Bone marrow (tissue), 2 donors: ENCODE measurements around the gene GLTPD2.

Experiments
- DNase-seq, 2 donors: peaks; one replicate each; lab custom pipeline; 2025; lab: John Stamatoyannopoulos, UW

GLTPD2 gene

GRCh38 chr17:4788807-4789700 lies at the start of gene GLTPD2:
GLTPD2 (plus strand) TSS chr17:4788964; CDS start chr17:4789012, 48 bp downstream.
- no peak for DNase-seq

DNA sequence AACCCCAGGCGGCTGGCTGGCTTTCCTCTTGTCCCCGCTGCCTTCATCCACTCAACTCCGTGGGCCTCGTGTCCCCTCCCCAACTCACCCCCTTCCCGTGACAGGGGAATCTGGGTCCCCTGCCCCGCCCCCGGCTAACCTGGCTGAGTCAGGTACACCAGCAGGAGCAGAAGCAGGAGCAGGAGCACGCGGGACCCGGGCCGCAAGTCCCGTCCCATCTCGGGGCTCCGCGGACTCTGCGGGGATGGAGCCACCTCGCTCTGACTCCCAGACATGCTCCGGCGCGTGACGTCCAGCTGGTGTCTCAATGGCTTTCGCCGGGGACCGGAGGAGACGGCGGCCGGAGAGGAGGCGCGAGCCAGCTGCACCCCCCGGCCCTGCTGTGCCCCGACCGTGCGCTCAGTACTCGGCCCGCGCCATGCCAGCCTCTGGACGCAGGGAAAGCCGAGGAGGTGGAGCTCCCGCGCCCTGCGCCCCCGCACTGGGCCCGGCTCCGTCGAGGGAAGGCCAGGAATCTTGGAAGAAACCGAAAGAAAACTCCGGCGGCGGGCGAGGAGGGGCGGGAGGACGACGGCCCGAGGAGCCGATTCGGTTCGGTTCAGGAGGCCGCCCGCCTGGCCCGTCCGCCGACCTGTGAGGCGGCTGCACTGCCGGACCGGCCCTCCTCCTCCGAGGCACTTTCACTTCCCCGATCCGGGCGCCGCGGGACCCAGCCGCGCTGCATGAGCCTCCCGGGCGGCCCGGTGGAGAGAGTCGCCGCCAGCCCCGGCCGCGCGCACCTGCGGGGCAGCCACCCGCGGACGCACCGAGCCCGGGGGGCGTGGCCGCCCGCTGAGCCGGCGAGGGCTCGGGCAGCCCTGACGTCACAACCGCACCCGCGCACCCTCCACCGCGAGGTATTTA lies 49.4 kb upstream of the GLTPD2 start, which contains the start of the genes CXCL16 and ZMYND15:
Gene CXCL16 (minus strand): TSS at position 807 of the 903 bp plus-strand sequence. CDS start 589 bp downstream, at position 218.
Gene ZMYND15 (plus strand): TSS at position 712 of the 903 bp plus-strand sequence. CDS start 716 bp downstream, outside the sequence.
- DNase-seq = peak in 1 of 2 donors; percentile 63

DNA sequence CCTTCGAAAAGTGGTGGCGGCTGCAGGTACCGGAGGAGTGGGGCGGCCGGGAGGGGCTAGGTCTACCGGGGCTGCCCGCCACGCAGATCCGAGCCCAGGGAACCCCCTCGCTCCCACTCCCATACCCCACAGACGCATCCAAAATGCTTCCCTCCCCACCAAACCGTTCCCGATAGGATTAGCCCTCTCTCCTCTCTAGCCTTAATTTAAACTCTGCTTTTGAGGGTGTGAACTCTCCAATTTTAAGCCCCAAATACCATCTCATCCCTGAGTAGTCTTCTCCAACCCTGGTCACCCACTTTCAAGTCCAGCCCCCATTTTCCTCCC lies 48.8 kb upstream of the GLTPD2 start:
- no peak for DNase-seq

- no peak for DNase-seq
These were observed 48.2 kb upstream of the GLTPD2 start for GRCh38 chr17:4740584-4740983.

GRCh38 chr17:4741544-4741943 lies 47.2 kb upstream of the GLTPD2 start:
- no peak for DNase-seq

DNA sequence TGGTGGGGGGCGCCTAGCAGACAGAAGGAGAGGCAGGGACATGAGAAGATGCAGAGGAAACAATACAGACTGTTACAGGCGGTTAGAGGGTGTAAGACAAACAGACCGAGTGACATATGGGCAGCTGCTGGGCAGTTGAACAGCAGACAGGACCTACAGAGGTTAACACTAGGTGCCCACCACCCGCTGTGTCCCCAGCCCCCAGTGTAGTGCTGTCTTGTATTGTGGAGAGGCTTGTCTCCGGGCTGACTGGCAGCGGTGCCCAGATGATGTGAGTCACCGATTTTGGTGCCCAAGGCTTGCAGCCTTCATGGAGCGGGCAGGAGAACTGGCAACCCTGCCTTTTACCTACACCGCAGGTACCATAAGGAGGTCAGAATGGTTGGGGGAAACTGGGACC lies 46.6 kb upstream of the GLTPD2 start:
- DNase-seq = no peak

DNA sequence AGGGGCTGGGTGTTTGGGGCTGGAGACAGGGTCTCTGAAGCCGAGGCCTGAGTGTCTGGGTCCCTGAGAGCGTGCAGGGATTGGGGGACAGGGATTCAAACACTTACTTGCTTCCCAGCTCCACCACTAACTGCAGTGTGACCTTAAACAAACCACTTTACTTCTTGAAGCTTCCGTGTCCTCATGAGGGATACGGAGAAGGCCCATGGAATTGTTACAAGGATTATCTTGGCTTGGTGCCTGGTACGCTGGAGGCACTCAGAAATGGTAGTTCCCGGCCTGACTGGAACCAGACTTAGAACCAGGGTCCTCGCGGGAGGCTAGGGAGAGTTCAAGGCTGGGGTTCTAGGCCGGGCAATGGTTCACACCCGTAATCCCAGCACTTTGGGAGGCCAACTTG lies 46.1 kb upstream of the GLTPD2 start:
- no peak for DNase-seq

GRCh38 chr17:4743216-4743615 lies 45.5 kb upstream of the GLTPD2 start:
- DNase-seq = no peak

DNA sequence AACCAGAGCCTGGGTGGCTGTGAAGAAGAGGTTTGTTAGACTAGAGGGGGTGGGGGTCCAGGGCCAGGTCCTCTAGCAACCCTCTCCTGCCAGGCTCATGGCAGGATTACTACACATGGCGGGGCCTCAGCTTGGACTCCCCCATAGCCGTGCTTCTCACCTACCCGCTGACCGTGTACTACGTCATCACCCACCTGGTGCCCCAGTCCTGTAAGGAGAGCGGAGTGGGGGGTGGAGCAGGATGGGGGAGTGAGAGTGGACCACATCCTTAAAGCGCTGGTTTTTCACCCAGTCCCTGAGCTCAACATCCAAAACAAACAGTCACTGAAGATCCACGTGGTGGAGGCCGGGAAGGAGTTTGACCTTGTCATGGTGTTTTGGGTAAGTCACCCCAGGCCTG lies 44.9 kb upstream of the GLTPD2 start:
- DNase-seq = no peak

DNA sequence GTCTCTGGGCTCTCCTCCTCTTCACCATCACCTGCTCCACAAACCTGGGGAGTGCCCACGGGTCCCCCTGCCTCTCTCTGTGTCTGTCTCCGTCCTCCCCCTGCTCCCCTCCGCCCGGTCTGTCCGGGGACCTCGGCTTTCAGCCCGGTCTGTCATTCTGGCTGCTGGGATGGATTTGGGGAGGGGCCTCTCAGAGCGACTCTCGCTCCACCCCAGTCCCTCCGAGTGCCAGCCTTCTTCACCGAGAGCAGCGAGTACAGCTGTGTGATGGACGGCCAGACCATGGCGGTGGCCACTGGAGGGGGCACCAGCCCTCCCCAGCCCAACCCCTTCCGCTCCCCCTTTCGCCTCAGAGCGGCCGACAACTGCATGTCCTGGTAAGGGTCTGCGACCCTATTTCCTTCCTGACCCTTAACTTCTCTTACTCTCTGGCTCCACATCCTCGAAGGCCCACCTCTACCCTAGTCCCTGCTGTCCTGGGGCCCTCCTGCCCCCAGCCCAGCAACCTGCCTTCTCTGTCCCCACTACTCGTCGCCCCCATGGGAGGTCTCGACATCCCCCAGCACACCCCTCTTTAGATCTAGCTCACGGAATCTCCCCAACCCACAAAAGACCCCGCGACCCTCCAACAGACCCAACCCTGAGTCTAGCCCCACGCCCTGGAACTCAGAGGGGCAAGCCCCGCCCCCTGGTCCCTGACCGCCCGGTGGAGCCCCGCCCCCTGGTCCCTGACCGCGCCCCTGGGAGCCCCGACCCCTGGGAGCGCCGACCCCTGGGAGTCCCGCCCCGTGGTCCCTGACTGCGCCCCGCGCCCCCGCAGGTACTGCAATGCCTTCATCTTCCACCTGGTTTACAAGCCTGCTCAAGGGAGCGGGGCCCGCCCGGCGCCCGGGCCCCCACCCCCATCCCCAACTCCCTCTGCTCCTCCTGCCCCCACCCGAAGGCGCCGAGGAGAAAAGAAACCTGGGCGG lies 43.5 kb upstream of the GLTPD2 start:
- DNase-seq = no peak

DNA sequence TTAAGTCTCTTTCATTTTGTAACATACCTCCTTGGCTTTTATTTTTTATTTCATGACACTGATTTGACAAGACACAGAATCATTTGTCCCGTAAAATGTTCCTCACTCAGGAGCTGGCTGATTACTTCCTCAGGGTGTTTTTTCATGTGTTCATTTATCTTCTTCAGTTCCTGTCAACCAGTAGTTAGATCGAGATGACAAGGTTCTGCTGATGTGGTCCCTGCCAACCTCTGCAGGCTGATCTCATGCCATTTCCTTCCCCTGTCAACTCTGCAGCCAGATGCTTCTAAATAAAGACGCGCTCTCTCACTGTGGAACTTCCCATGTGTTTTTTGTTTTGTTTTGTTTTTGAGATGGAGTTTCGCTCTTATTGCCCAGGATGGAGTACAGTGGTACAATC lies 40.9 kb upstream of the GLTPD2 start:
- DNase-seq = peak in 1 of 2 donors; percentile 93

- no peak for DNase-seq
These were observed 40.1 kb upstream of the GLTPD2 start for GRCh38 chr17:4748686-4749085.

DNA sequence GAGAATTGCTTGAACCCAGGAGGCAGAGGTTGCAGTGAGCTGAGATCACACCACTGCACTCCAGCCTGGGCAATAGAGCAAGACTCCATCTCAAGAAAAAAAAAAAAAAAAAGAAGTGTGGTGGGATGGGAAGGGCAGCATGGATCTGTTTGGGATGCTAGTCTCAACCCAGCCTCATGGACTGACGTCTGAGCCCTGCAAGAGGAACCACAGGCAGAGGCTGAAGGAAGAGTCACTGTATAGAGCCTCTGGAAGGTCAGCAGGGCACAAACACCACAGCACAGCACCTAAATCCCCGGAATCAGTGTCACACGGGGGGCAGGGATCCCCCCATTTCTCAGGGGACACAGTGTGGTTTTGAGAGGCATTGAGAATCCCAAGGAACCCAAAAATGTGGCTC lies 38.2 kb upstream of the GLTPD2 start:
- no peak for DNase-seq

DNA sequence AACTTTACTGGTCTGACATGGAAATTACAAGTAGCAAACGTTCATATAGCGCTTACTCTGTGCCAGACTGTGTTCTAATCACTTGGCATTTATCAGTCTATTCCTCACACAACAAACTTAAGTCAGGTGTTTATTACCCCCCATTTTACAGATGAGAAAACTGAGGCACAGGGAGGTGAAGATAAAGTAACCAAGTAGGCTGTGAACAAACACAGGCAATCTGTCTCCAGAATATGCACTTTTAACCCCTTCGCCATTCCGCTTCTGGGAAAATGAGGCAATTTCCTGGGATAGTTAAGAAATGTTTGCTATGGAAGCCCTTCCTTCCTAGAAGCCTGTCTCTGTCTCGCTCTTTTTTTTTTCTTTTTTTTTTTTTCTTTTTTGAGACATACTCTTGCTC lies 36.8 kb upstream of the GLTPD2 start:
- DNase-seq = no peak

DNA sequence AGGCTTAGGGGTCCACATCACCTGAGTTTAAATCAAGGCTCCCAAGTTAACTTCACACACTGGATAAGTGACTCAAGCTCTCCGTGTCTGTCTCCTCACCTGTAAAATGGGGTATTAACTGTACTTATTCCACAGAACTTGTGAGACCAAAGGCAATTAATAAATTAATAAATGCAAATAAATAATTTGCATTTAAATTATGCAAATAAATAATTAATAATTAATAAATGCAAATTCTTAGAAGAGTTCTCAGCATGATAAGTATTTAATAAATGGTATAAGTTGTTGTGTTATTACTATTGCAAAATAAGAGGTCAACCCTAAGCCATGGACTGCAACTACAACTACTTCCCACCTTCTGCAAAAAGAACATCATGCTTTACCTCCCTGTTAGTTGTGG lies 35.4 kb upstream of the GLTPD2 start:
- DNase-seq = no peak

DNA sequence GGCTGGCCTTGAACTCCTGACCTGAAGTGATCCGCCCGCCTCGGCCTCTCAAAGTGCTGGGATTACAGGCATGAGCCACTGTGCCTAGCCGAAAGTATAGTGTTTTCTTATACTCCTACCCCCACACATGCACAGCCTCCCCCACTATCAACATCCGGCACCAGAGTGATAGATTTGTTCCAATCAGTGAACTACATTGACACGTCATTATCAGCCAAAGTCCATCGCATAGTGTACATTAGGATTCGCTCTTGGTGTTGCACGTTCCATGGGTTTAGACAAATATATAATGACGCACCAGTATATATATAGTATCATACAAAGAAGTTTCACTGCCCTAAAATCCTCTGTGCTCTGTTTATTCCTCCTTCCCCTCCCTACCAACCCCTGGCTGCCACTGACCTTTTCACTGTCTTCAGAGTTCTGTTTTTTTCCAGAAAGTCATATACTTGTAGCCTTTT lies 29.0 kb upstream of the GLTPD2 start:
- no peak for DNase-seq

GRCh38 chr17:4764595-4764994 lies 24.2 kb upstream of the GLTPD2 start:
- peak in 1 of 2 donors; percentile 70 for DNase-seq

GRCh38 chr17:4766201-4766600 lies 22.6 kb upstream of the GLTPD2 start:
- DNase-seq = peak; percentile 11 to 54

DNA sequence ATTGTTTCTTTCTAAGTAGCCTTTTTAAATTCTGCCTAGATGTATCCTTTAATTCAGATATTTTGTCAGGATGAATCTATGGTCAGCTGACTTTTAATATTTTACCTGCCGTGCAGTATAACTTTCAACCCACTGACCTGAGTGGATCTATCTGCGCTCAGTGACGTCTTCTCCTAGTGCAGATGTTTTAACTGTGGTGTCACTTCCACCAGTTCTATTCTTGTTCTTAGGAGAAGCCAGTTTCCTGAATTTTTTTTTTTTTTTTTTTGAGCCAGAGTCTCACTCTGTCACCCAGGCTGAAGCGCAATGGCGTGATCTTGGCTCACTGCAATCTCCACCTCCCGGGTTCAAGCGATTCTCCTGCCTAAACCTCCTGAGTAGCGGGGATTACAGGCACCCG lies 22.0 kb upstream of the GLTPD2 start:
- DNase-seq = no peak

GRCh38 chr17:4768298-4768697 lies 20.5 kb upstream of the GLTPD2 start:
- no peak for DNase-seq

GRCh38 chr17:4769628-4770027 lies 19.1 kb upstream of the GLTPD2 start:
- DNase-seq = no peak
